ENCODE measurements around the gene AGR2.

Gene AGR2

DNA sequence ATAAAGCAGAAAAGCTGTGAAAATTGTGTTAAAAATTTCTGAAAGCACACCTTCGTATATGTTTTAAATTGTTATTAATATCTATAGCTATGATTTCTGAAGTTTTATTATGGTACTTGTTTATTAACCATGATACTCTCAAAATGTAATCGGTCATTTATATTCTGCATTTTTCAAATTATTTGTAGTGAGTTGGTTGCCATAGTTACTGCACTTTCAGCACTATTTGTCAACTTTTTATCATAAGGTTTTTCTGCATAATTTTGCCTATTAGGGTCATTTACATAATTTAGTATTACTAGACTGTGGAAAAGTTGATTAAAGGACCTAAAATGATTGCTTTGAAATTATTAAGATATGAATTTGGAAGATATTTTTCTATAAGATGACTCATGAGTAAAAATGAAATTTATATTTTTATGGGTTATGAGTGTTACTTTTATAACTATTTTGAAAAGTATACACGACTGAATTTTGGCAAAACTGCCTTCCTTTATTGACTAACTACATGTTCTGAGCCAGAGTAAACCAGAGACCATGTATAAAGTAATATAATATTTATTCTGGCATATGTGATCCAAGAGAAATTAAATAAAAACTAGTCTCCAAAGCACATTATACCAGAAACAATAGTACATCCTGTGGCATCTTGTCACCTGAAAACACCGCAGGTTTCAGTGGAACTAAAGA is 7.9 kb upstream of the AGR2 start:
- DNase-seq: no peak

DNA sequence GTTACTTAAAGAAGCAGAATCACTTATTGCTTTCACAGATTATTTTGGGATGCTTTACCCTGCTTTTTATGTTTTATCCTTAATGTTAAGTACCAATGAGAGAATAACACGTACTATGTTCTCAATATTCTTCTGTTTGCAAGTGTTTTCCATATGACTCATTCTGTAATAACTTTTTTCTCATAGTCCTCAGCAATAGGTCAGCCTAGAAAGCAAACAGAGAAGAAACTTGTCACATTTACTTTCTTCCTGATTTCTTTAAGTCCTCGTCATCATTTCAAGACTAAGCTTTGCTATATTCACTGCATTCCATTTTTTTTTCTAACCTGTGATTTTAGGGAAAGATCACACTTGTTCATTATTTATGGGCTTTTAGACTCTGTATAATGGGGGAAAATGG is 6.8 kb upstream of the AGR2 start:
- no peak for DNase-seq

DNA sequence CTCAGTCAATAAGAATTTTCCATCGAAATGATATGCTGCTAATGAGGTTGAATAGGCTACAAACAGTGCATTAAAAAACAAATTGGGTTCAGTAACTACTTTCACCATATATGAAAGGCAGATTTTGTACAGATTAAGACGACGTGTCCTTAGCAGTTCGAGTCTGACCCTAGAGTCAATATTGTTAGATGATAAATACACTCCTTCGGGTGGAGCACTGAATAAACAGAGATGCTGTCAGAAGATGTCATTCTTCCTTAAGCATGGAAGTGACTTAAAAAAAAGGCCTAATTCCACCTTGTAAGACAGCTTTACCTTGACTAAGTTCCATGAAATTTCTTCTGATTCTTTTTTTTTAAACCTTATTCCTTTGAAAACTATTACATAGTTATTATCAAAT is 5.8 kb upstream of the AGR2 start:
- no peak for DNase-seq

GRCh38 chr7:16810112-16810511 is 5.3 kb upstream of the AGR2 start:
- no peak for DNase-seq

DNA sequence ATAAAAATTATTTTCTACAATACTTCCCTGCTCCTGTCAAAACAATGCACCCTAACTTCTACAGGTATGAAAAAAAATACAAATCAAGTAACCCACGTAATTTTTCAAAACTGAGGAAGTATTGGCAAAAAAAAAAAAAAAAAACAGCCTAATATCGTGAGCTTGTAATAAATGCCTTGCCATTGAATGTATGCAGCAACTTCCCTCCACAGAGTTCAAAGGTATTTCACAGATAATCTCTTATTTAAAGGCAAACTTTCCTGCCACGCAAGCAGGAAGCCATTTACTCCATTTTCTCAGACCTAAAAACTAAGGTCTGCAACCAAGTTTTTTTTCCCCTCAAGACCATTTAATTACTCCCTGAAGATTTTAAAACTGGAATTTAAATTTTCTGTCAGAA is 642 bp upstream of the AGR2 start:
- no peak for DNase-seq

DNA sequence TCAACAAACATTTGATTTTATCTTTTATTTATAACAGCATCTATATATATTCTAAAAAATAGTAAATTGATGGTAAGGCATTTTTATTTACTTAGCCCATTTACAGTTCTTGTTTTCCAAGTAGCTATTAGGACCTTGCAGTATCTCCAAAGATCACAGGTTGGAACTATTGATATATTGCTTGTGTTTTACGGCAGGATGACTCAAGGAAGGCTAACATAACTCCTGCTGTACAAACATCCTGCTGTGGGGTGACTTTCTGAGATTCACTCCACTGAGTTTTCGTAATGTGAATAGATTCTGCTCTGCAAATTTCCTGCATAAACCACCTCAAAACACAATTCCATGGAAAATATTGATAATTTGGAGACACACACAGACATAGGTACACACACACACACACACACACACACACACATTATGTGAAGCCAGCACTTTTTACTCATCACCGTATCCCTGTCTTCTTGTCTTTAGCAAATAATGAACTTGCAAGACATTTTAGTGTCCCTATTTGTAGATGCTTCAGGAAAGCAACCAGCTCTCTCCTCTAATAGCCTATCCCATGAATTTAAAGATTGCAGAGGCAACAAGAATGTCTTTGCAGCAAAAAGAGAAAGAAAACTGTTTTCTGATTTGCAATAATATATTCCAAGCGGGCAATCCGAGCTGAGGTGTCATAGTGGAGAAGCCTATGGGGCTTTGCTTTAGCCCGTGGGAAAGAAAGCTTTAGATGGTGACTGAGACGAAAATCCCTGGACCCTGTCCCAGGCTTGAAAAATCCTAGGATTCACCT is 722 bp downstream of the AGR2 start:
- DNase-seq: no peak

GRCh38 chr7:16803125-16803524 is 1.7 kb downstream of the AGR2 start:
- no peak for DNase-seq

- no peak for DNase-seq
These were observed 3.2 kb downstream of the AGR2 start for GRCh38 chr7:16801579-16801978.

DNA sequence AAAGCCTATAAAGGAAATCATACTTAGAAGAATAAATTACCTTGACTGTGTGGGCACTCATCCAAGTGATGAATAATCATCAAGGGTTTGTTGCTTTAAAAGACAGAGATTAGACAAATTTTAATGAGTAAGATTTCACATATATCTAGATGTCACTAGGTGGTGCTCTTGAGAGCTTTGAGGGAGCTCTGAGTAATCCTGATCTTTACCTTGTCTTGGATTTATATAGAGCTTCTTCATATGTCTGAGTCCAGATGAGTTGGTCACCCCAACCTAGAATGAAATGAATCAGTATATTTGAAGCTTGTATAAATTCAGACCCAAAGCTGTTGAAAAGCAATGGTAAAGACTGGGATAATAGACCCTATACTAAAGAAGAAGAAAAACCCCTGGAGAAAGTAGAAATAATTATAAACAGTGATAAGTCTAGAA is 3.7 kb downstream of the AGR2 start:
- DNase-seq: peak; percentile 45

GRCh38 chr7:16795624-16796023 is 9.2 kb downstream of the AGR2 start:
- peak; percentile 91 for DNase-seq

DNA sequence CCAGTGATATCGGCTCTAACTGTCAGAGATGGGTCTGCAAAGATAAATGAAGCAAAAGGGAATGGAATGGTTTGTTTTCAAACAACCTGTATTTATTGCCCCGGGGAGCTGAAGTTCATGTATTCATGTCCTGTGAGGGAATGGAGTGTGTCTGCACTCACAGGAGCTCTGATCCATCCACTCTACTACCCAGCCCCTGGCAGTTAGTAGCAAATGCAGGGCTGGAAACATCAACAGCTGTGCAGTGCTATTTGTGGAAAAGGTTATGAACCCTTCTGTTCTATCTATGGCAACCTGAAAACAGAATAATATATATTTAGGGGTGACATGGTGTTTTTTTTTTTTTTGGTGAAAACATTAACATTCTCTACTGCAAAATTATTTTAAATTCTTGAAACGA is 9.8 kb downstream of the AGR2 start:
- DNase-seq: peak; percentile 8

GRCh38 chr7:16791905-16792698 is 12.7 kb downstream of the AGR2 start:
- DNase-seq: no peak

- DNase-seq: no peak
These were observed 13.7 kb downstream of the AGR2 start for GRCh38 chr7:16791071-16791470.

DNA sequence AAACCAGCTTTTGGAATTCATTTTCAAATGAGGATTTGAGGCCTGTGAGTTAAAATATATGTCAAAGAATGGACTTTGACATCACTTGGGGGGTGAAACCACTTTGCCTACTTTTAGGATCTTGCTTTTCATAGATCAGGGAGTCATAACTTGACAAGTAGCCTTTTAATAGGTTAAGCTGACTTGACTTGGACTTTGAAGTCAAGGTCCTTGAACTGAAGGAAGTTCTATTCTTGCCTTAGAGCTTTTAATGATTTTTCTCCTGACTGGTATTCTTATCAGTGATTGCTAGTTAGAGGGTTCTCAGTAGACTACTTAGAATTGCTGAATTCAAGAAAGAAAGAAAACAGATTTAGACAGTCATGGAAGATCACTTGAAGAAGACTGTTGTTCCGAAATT is 17.7 kb downstream of the AGR2 start:
- DNase-seq: no peak

DNA sequence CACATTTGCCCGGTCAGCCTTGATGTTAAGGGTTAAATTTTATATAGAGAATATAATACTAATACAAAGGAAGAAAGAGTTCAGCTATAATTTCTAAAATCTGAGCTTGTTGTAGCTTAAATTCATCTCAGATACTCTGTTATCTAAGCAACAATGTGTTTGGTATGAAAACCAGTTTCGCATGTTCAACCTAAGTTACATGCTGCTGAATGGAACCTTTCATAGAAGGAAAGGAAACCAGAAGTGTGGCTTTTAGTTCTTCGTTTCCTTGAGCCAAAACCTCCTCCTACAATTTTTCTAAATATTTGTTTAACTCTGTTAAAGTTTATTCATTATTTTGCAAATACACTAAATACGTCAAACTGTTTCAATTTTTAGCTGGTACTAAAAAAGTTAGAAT is 18.5 kb downstream of the AGR2 start:
- DNase-seq: no peak

- no peak for DNase-seq
These were observed 19.0 kb downstream of the AGR2 start for GRCh38 chr7:16785846-16786245.

- peak; percentile 40 for DNase-seq
These were observed 19.5 kb downstream of the AGR2 start for GRCh38 chr7:16785321-16785720.

GRCh38 chr7:16780596-16780995 is 24.2 kb downstream of the AGR2 start:
- no peak for DNase-seq

DNA sequence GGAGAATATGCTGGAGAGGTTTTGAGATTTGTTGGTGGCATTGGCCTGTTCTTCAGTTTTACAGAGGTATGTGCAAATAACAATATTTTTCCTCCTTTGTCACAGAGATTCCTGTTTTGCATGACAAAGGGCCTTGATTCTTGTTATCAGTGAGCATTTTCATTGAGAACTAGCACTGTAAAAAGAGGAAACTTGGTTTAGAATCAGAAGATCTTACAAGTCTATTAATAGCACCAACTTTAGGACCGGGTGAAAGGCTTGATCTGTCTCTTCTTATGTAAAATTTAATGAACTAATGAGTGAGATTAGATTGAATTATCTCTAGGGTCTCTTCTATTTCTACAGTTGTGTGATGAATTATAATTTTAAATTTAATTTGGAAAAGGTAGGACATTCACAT is 25.7 kb downstream of the AGR2 start:
- no peak for DNase-seq

GRCh38 chr7:16778476-16778875 is 26.3 kb downstream of the AGR2 start:
- DNase-seq: no peak

DNA sequence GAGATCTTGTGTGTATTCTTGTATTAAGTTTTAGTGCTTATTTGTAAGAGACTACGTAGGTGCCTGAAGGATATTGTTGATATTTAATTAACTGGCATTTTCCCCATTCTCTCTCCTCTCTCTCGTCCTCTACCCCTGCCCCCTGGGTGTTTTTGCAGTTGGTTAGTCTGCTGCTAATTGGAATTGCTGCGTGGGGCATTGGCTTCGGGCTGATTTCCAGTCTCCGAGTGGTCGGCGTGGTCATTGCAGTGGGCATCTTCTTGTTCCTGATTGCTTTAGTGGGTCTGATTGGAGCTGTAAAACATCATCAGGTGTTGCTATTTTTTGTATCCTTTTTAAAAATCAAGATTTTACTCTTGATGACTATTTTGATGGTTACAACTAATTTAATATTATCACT is 28.7 kb downstream of the AGR2 start:
- no peak for DNase-seq

DNA sequence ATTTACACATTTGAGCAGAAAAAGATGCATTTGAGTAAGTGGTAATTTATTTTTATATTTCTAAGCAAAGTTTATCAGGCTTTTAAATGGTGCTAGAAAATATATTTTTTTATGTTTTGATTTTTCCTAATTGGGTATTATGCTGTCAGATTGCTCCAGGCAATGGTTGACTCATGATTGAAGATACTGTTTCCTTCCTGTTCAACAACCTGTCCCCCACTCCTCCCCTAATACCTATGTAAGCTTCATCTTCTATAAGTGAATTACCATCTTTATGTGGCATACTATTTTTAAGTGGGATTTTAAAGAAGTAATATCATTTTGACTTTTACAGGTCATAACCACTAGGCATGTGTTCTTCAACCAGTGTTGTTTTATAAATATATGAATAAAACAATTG is 29.8 kb downstream of the AGR2 start:
- no peak for DNase-seq

GRCh38 chr7:16774294-16774693 is 30.5 kb downstream of the AGR2 start:
- DNase-seq: no peak

- DNase-seq: no peak
These were observed 30.9 kb downstream of the AGR2 start for GRCh38 chr7:16773884-16774283.

All from SHP77 treated with DMSO at 0.1 percent for 48 hours (cell line).